Uterus (tissue), 4 donors: ENCODE measurements around the gene VSNL1. TPM values are rescaled to one million over a fixed set of nuclear protein-coding genes. Genes with fewer than 3 reads are reported as not detected.

Experiments
- DNase-seq, 2 donors: peaks; one replicate each; pipeline ENCODE4 v3.0.0-alpha.2; 2019 to 2020
- H3K27ac ChIP-seq, 2 donors: fragments of 200-600 bp; sonication (generic); 1 replicate in 1 of 2; 2 replicates in 1 of 2; pipeline ENCODE4 v1.5.1; 2016 to 2018
- H3K27me3 ChIP-seq, 2 donors: fragments of 200-600 bp; sonication (generic); one replicate each; pipeline ENCODE4 v1.5.1; 2018 to 2019; ENCODE audit warnings: control low read depth in 1 of 2
- H3K36me3 ChIP-seq, 2 donors: fragments of 200-600 bp; sonication (generic); one replicate each; pipeline ENCODE4 v1.5.1; 2019; ENCODE audit warnings: control low read depth in 1 of 2
- H3K4me1 ChIP-seq, 2 donors: fragments of 200-600 bp; sonication (generic); one replicate each; pipeline ENCODE4 v1.5.1; 2018 to 2019; ENCODE audit warnings: control low read depth in 1 of 2
- H3K4me3 ChIP-seq, 2 donors: fragments of 200-600 bp; sonication (generic); 1 replicate in 1 of 2; 2 replicates in 1 of 2; pipeline ENCODE4 v1.5.1; 2018 to 2019; ENCODE audit warnings: mild to moderate bottlenecking in 1 of 2
- H3K9me3 ChIP-seq, 2 donors: fragments of 200-600 bp; sonication (generic); one replicate each; pipeline ENCODE4 v1.5.1; 2019; ENCODE audit warnings: control low read depth in 1 of 2
- POLR2A ChIP-seq, 2 donors: fragments of 450-650 bp; IDR thresholded peaks; one replicate each; pipeline ENCODE4 v1.6.1; 2016; ENCODE audit warnings: antibody characterized with exemption in 2 of 2, mild to moderate bottlenecking in 1 of 2, moderate library complexity in 1 of 2
- intact Hi-C: fragments of 100-400 bp; cut with DNase I; formaldehyde crosslinking; loops from one replicate; pipeline ENCODE4 v1.15.1; 2023; ENCODE audit warnings: low total_unique reads
- total RNA-seq, 4 donors: library from RNA; depleted of rRNA in 3 of 4; stranded (reverse); fragments of >200 nt in 3 of 4; gene quantifications; one replicate each; pipeline versions ENCODE4 v1.1.0 to v1.2.4, GENCODE V29; 2014 to 2023
- TF ChIP-seq, protein P1 (sequence below), 4 experiments: fragments of 200-600 bp in 2 of 4; fragments of 450-650 bp in 2 of 4; sonication (generic) in 2 of 4; IDR thresholded peaks; one replicate each; pipeline ENCODE4 v1.5.1; 2016 to 2019; ENCODE audit warnings: antibody characterized with exemption in 4 of 4, mild to moderate bottlenecking in 2 of 4, moderate library complexity in 1 of 4
- donor health status: DM: yes; HTN: yes; CAD: no.

VSNL1 gene
- total RNA-seq, 4 donors from 2014 or later = 0.29 to 1.8 (median 0.61) TPM; not detected in 1

DNA sequence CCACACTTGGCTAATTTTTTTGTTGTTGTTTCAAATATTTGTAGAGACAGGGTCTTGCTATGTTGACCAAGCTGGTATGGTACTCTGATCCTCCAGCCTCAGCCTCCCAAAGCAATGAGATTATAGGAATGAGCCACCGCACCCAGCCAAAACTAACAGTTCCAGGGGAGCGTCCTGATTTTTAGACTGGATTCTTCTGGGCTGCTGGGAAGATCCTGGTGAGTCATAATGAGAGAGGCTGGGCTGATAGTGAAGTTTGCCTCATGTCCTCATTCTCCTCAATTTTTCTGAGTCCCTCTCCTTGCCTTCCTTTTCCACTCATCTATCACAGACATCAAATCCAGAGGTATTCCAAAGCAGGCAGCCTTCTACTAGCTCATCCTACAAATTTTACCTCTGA lies 81.3 kb downstream of the VSNL1 start:
- no peak for DNase-seq
- Histone ChIP-seq H3K27me3 (no peaks in the 10 kb centered on the region), H3K4me1 (no peaks in the 10 kb centered on the region), H3K4me3 (no peak overlapping the region), H3K9me3 (no peaks in the 10 kb centered on the region), H3K36me3 (no peaks in the 10 kb centered on the region), H3K27ac (no peak overlapping the region)
- intact Hi-C loops = no loop called here
- no peak for TF ChIP-seq POLR2A (IDR thresholded peaks at IDR 0.05)
- TF ChIP-seq, protein P1, sequence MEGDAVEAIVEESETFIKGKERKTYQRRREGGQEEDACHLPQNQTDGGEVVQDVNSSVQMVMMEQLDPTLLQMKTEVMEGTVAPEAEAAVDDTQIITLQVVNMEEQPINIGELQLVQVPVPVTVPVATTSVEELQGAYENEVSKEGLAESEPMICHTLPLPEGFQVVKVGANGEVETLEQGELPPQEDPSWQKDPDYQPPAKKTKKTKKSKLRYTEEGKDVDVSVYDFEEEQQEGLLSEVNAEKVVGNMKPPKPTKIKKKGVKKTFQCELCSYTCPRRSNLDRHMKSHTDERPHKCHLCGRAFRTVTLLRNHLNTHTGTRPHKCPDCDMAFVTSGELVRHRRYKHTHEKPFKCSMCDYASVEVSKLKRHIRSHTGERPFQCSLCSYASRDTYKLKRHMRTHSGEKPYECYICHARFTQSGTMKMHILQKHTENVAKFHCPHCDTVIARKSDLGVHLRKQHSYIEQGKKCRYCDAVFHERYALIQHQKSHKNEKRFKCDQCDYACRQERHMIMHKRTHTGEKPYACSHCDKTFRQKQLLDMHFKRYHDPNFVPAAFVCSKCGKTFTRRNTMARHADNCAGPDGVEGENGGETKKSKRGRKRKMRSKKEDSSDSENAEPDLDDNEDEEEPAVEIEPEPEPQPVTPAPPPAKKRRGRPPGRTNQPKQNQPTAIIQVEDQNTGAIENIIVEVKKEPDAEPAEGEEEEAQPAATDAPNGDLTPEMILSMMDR (IDR thresholded peaks at IDR 0.05) = no peak

DNA sequence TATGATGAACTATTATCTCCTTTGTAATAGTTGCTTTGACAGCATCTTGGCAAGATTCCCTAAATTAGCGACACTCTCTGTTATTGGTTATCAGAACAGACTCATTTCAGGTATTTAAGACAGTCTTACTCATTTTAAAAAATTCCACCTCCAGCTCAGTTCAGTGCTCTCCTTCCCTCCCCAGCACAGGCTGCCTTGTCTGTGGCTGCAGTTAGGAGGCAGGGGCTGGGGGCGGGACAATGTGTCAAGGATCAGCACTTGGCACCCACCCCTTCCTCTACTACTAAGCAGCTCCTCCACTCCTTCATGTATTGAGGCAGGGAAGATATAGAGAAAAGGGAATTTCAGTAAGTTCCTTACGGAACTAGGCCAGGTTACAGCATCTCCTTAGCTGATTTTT lies 85.0 kb downstream of the VSNL1 start:
- Histone ChIP-seq H3K27me3 (no peaks in the 10 kb centered on the region), H3K4me1 (no peaks in the 10 kb centered on the region), H3K27ac (no peak overlapping the region), H3K9me3 (no peaks in the 10 kb centered on the region), H3K4me3 (no peak overlapping the region), H3K36me3 (no peaks in the 10 kb centered on the region)
- TF ChIP-seq, protein P1 (IDR thresholded peaks at IDR 0.05) = no peak
- TF ChIP-seq POLR2A (IDR thresholded peaks at IDR 0.05) = no peak
- no peak for DNase-seq
- intact Hi-C loops = no loop called here

DNA sequence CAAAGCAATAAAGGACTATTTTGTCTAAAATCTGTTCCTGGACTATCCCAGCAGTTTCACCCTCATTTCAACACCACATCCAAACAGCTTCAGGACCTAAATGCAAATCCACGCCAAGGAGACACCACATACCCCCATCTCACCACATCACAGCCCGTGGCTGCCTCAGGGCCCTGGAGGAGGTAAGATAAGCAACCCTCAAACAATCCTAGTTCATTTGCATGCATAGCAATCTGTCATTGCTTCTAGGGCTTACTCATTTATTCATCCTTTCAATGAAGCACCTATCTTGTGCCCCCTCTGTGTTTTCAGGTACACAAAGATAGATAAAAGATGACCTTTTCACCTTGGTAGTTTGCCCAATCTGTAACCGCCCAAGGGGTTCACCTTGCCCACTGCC lies 86.5 kb downstream of the VSNL1 start:
- H3K9me3 ChIP-seq = no peaks in the 10 kb centered on the region
- intact Hi-C loops = no loop called here

DNA sequence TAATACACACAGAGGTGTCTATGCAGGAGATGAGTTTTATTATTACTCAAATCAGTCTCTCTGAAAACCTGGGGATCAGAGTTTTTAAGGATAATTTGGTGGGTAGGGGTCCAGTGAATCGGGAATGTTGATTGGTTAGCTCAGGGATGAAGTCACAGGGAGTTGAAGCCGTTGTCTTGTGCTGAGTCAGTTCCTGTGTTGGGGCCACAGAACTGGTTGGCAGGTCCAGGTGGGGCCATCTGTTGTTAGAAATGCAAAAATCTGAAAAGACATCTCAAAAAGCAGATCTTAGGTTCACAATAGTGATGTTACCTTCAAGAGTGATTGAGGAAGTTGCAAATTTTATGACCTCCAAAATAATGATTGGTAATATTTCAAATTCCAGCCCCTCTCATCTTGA lies 86.9 kb downstream of the VSNL1 start:
- intact Hi-C loops = no loop called here
- Histone ChIP-seq H3K36me3 (no peaks in the 10 kb centered on the region), H3K27ac (no peak overlapping the region), H3K4me3 (no peak overlapping the region), H3K9me3 (no peaks in the 10 kb centered on the region), H3K4me1 (no peaks in the 10 kb centered on the region), H3K27me3 (no peaks in the 10 kb centered on the region)
- TF ChIP-seq, protein P1 (IDR thresholded peaks at IDR 0.05) = no peak
- no peak for DNase-seq

More for the DNA sequence above, 86.5 kb downstream of the VSNL1 start:
- TF ChIP-seq, protein P1 (IDR thresholded peaks at IDR 0.05) = no peak
- Histone ChIP-seq H3K4me1 (no peaks in the 10 kb centered on the region), H3K4me3 (no peak overlapping the region), H3K27ac (no peak overlapping the region), H3K27me3 (no peaks in the 10 kb centered on the region), H3K36me3 (no peaks in the 10 kb centered on the region)
- DNase-seq = no peak

GRCh38 chr2:17628349-17629261 lies 88.1 kb downstream of the VSNL1 start:
- Histone ChIP-seq H3K4me1 (no peaks in the 10 kb centered on the region), H3K36me3 (no peaks in the 10 kb centered on the region), H3K4me3 (no peak overlapping the region), H3K27ac (no peak overlapping the region), H3K9me3 (no peaks in the 10 kb centered on the region), H3K27me3 (no peaks in the 10 kb centered on the region)
- no peak for TF ChIP-seq POLR2A (IDR thresholded peaks at IDR 0.05)
- TF ChIP-seq, protein P1 (IDR thresholded peaks at IDR 0.05) = no peak
- DNase-seq = no peak
- intact Hi-C loops = no loop called here
